Left kidney (tissue), 8 donors: ENCODE data around the gene TMEM82. TPM values are rescaled to one million over a fixed set of nuclear protein-coding genes. Genes with fewer than 3 reads are reported as not detected.
"Not testable (repeated sequence)": the region's sequence is repeated elsewhere in the genome, so short reads cannot be mapped to it uniquely, and the experiment has no call there.

Source experiments
- DNase-seq: peaks from one replicate; pipeline ENCODE4 v3.0.0-alpha.2; 2013
- long read RNA-seq, 8 donors: transcript quantifications; one replicate each; lab custom pipeline, GENCODE V29; 2026
- polyA plus RNA-seq: library from polyadenylated mRNA; unstranded; fragments of 120-200 nt; gene quantifications from one replicate; pipeline ENCODE4 v1.2.1, GENCODE V29; 2013; ENCODE audit not compliant: insufficient read length

Gene TMEM82
- 3.2 TPM for polyA plus RNA-seq
- long read RNA-seq, donor 1, partial matches to known transcripts = 0 of 1 reads
- long read RNA-seq, donor 1, other reads (novel, unspliced or antisense) = 0 of 1 reads
- long read RNA-seq, donor 2, partial matches to known transcripts = 0 of 4 reads
- long read RNA-seq, donor 2, other reads (novel, unspliced or antisense) = 0 of 4 reads
- long read RNA-seq, donor 3, partial matches to known transcripts = 0 of 4 reads
- long read RNA-seq, donor 3, other reads (novel, unspliced or antisense) = 0 of 4 reads
- long read RNA-seq, donor 4 = 0 reads
- long read RNA-seq, donor 5, partial matches to known transcripts = 0 of 3 reads
- long read RNA-seq, donor 5, other reads (novel, unspliced or antisense) = 0 of 3 reads
- long read RNA-seq, donor 6, partial matches to known transcripts = 0 of 4 reads
- long read RNA-seq, donor 6, other reads (novel, unspliced or antisense) = 0 of 4 reads
- long read RNA-seq, donor 7, partial matches to known transcripts = 0 of 1 reads
- long read RNA-seq, donor 7, other reads (novel, unspliced or antisense) = 0 of 1 reads
- long read RNA-seq, donor 8 = 0 reads

DNA sequence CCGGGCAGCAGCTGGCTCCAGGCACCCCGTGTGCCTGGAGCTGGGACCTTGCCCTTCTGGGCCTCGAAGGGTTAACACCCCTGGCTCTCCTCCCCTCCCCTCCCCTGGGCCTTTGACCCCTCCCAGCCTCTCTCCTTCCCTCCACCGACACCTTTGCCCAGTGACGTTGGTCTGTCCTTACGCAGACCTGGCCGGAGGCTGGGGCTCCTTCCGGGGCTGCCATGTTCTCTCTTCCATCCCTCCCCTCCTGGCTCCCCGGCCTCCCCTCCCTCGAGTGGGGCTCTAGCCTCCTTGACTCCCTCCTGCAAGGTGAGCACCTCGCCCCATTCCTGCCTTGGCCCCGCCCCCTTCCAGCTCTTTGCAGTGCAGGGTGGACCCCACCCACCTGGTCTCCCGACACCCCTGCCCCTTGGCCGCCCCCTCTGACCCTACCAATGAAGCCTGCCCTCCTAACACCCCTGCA, at the start of gene TMEM82:
TMEM82 (plus strand) TSS at position 161 of the 463 bp plus-strand sequence; CDS start at position 222, 61 bp downstream.
- DNase-seq = no peak

GRCh38 chr1:15693371-15693770, 48.9 kb upstream of the TMEM82 start:
- no peak for DNase-seq

DNA sequence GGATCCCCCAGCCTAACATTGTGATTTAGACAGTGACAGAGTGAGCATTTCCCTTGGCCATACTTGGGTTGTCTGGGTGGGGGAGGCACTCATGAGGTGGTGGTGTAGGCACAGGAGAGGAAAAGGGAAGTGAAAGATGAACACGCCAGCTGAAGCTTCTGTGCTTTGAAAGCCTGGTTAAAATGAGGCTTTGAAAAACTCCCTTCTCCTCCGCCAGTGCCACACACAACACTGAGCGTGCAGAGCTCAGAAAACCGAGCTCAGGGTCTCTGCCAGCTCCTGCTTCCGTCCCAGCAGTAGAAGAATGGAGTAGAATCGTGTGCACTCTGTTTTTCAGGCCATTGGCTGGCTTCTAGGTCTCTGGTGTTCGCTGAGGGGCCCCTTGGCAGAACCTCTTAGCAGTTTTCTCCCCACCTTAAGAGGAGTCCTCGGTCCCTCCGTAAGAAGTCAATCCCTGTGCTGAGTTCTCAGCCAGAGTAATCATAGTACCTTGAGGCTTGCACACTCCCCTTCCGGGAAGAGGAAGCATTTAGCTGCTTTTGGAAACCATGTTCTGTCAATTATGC, 45.3 kb upstream of the TMEM82 start:
- no peak for DNase-seq

DNA sequence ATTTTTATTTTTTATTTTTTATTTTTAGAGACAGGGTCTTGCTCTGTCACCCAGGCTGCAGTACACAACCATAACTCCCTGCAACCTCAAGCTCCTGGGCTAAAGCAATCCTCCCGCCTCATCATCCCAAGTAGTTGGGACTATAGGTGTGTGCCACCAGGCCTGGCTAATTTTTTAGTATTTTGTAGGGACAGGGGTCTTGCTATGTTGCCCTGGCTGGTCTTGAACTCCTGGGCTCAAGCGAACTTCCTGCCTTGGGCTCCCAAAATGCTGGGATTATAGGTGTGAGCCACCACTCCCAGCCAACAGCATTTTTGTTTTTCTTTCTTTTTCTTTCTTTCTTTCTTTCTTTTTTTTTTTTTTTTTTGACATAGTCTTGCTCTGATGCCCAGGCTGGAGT, 44.1 kb upstream of the TMEM82 start:
- no peak for DNase-seq

DNA sequence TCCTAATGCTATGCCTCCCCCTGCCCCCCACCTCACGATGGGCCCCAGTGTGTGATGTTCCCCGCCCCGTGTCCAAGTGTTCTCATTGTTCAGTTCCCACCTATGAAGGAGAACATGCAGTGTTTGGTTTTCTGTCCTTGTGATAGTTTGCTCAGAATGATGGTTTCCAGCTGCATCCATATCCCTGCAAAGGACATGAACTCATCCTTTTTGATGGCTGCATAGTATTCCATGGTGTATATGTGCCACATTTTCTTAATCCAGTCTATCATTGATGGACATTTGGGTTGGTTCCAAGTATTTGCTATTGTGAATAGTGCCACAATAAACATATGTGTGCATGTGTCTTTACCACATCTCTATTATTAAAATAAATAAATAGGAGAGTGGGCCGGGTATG, 43.0 kb upstream of the TMEM82 start:
- DNase-seq = not testable (repeated sequence)

GRCh38 chr1:15700508-15700907, 41.8 kb upstream of the TMEM82 start:
- DNase-seq = no peak

DNA sequence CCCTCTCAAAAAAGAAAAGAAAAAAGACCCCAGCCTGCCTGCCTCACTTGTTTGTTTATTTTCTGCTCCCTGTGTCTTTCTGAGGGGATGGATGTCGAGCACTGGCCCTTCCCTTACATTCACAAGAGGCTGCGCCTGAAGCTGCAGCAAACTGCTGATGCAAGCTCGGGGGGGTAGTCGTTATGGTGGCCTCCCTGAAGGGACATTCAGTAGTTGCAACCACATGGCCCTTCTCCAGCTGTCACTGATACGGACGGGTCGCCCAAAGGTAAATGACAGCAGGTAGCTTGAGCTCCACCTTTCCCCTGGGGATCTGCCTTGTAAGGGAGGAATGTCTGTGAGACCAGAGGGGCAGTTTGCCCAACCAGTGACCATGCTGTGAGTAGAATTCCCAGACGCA, 40.5 kb upstream of the TMEM82 start:
- DNase-seq = no peak

DNA sequence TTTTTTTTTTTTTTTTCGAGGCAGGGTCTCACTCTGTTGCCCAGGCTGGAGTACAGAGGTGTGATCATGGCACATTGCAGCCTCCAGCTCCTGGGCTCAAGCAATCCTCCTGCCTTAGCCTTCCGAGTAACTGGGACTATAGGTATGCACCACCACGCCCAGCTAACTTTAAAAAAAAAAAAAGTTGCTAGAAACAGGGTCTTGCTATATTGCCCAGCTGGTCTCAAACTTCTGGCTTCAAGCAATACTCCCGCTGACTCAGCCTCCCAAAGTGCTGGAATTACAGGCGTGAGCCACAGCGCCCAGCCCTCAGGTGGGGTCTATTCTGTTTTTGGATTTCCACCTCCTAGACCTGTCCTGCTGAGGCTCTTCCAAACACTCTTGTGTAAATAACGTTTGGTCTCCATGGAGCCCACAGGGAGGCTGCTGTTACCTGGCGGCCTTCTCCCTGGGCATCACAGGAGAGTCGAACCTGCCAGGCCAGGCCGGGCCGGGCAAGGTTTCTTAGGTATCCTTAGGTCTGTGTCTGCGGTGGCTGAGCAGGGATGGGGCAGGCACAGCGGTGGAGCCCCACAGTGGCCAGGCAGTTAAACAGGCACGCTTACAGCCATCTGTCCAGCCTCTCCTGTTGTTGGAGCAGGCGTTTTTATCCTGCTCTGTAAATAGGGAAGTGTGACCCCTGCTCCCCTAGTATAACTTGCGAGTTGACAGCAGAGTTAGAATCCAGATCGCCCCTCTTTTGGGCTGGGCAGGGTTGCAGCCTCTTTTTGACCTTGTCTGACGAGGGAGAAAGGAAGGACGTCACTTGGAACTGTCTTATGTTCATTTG, 39.4 kb upstream of the TMEM82 start:
- no peak for DNase-seq

DNA sequence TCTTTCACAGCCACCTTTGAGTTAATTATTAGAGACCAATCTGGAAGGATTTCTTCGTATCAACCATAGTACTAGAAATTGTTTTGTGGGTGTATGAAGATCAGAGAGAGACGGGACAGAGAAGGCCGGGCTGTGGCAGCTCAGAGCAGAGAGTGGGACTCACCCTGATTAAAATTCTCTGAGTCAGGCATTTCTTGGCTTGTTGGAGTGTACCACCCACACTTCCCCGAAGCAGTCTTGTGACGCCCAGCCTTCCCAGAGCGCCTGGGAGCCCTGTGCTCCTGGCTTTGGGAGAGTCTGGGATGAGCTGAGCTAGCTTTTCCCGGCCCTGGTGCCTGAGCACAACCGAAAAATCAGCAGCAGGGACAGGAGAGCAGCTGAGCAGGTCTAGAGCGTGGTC, 38.7 kb upstream of the TMEM82 start:
- no peak for DNase-seq

DNA sequence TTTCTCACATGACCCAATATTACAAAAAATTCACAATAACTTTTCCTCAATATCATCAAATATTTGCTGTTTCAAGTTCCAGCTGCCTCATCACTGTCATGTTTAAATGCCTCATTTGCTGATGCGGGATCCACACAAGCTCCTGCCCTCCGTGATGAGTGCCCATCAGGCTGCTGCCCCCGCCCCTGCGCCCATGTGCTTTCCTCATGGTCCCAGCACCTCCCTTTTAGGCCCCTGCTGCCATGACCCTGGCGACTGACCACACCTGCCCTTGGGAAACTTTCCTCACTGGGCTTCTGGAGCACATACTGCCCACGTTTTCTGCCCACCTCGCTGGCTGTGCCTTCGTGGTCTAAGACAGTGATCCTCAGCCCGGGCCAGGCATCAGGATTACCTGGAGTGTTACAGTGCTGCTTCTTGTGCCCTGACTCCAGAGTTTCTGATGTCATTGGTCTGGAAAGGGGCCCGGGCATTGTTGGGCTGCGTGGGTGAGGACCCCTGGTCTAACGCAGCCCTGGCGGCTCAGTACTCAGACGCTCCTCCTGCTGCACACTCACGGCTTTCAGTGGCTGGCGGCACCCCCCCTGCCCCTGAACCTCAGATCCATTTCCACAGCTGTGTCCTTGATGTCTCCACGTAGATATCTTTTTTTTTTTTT, 37.6 kb upstream of the TMEM82 start:
- no peak for DNase-seq

GRCh38 chr1:15705184-15705566, 37.1 kb upstream of the TMEM82 start:
- DNase-seq = no peak

- DNase-seq = no peak
Observed at GRCh38 chr1:15706751-15707150, 35.5 kb upstream of the TMEM82 start.

DNA sequence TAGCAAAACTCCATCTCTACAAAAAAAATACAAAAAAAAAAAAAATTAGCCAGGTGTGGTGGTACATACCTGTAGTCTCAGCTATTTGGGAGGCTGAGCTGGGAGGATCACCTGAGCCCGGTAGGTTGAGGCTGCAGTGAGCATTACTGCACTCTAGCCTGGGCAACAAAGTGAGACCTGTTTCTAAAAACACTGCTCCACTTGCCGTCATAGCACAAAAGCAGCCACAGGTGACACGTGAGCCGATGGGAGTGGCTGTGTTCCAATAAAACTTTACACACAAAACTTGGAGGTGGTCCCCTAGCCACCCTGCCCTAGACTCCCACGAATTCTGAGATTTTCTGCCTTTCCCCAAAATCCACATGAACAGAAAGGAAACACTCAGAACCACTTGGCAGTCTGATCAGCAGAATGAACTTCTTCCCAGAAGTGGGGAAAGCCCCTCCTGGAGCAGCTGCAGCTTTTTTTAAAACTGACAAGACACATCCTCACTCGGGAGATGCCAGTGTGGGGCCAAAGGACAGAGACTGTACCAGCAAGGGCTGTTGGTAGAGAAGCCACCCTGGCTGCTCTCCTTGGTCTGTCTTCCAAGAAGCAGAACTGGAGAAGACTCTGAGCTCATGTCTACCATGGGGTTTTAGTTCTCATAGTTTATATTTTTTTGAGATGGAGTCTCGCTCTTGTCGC, 34.9 kb upstream of the TMEM82 start:
- no peak for DNase-seq

DNA sequence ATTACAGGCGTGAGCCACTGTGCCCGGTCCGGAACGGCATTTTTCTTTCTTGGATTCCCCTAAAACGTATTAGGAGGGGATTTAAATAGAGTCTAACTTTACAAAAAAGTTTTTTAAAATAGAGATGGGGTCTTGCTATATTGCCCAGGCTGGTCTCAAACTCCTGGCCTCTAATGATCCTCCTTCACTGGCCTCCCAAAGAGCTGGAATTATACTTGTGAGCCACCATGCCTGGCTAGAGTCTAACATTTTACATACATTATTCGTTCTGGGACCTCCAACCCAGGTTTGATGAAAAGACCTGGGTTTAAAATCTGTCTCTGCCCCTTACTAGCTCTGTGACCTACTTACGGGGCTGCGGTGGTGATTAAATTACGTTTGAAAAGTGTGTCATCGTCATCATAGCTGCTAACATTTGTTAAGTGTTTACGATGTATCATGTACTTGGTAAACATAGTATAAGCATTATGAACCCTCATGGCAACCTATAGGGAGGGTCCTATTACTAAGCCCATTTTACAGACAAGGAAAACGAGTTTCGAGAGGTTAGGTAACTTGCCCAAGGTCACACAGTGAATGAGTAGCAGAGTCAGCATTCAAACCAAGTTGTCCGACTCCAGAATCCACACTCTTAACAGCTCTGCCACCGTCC, 33.7 kb upstream of the TMEM82 start:
- DNase-seq = no peak

GRCh38 chr1:15709226-15709625, 33.1 kb upstream of the TMEM82 start:
- DNase-seq = no peak

DNA sequence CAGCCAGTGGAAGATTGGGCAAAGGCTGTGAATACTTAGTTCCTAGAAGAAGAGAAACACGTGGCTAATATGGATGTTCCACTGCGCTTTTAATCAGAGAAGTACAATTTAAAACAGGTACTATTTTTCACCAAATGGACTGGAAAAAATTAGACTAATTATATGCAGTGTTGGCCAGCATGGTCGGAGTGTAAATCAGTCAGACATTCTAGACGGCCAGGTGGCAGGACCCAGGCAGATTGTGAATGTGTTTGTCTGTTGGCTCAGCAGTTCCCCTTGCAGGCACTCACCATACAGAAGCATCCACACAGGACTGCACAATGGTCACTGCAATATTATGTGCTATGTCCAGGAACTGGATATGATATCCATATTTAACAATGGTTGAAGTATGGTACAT, 30.1 kb upstream of the TMEM82 start:
- no peak for DNase-seq

DNA sequence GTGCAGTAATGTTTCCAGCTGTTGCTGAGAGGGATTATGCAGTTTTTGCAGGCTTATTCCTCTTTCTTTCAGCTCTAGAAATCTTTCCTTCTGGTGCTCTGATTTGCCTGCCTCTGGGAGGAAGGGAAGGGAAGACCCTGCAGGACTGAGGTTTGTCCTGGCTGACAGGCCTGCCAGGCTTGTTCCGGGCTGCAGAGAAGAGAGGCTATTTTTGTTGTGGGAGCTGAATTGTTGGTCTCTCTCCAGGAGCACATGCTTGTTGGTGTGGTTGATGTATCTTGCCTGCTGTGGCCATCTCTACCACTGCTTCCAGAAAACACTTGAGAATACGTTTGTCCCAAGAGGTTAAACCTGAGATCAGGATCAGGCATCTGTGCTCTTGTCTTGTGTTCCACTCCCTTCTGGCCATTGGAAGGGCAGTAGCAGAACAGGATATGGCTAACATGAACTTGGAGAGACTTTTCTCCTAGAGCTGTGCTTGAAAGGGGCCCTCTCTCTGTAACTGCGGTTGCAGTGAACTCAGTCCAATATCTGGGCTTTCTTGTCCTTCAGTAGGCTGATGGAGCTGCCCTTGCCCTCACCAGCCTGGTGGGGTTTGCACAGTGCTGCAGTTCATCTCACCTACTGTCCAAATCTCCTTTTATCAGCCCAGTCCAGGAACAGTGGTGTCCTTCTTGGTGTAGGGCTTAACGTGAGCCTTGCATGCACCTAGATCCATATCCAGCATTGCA, 27.7 kb upstream of the TMEM82 start:
- no peak for DNase-seq

- DNase-seq = no peak
Observed at GRCh38 chr1:15717418-15718125, 24.7 kb upstream of the TMEM82 start.

DNA sequence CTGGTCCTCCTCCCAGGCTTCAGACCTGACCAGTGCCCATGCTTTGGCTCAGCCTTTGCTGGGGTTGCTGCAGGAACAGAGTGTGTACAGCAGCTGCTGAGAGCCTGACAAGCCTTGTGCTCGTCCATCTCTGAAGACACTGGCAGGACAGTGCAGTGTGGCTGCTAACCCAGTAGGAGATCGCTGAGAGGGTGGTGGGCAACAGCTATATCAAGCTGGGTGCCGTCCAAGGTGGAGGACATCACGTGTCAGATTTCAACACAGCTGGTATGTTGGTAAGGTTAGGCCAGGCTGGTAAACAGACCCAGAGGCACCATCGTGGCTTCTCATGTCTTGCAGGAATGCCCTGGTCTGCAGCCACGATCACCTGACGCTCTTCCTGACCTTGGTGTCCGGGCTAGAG, 24.1 kb upstream of the TMEM82 start:
- DNase-seq = no peak
